Measurements from ENCODE around the gene OTUB2.

GRCh38 chr14:94036313-94037167, 10.4 kb downstream of the OTUB2 start:
- TF ChIP-seq EGR1 (IDR thresholded peaks at IDR 0.05; ENCODE audit: low read depth in 2 of 2) (no peak), CTCF (IDR thresholded peaks at IDR 0.05; ENCODE audit: low read depth, low read length, missing input control) (peak; percentile 95), ZBTB33 (IDR thresholded peaks at IDR 0.05) (no peak), FOXA1 (IDR thresholded peaks at IDR 0.05) (no peak), SP1 (IDR thresholded peaks at IDR 0.05) (no peak), RAD21 (IDR thresholded peaks at IDR 0.05) (peak; percentile 92 to 97), TAF1 (conservative IDR thresholded peaks at IDR 0.05) (no peak), JUND (IDR thresholded peaks at IDR 0.05) (no peak), REST (IDR thresholded peaks at IDR 0.05) (no peak)
- TF ChIP-seq, protein P1, sequence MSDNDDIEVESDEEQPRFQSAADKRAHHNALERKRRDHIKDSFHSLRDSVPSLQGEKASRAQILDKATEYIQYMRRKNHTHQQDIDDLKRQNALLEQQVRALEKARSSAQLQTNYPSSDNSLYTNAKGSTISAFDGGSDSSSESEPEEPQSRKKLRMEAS (IDR thresholded peaks at IDR 0.05): no peak
